T follicular helper cell (primary cell): ENCODE results near the gene POLR2J.
"Not testable (repeated sequence)": the region's sequence is repeated elsewhere in the genome, so short reads cannot be mapped to it uniquely, and the experiment has no call there.

Experiments
- DNase-seq: peaks from one replicate; pipeline ENCODE4 v3.0.0-alpha.2; 2020; ENCODE audit warnings: low read depth

The POLR2J gene

GRCh38 chr7:102466097-102466496, 12.6 kb downstream of the POLR2J start:
- no peak for DNase-seq

GRCh38 chr7:102464577-102465280, 14.0 kb downstream of the POLR2J start, which contains the start of the genes ALKBH4 and LRWD1:
ALKBH4 (minus strand) TSS chr7:102464863; CDS start chr7:102464836, 27 bp downstream.
LRWD1 (plus strand) TSS chr7:102464984; CDS start chr7:102465081, 97 bp downstream.
- peak; percentile 85 for DNase-seq

- no peak for DNase-seq
Measured at GRCh38 chr7:102463841-102464576, 14.7 kb downstream of the POLR2J start.

- no peak for DNase-seq
Measured at GRCh38 chr7:102460467-102460866, 18.3 kb downstream of the POLR2J start.

- no peak for DNase-seq
Measured at GRCh38 chr7:102459221-102459844, 19.4 kb downstream of the POLR2J start.

- DNase-seq, result no peak
Measured at GRCh38 chr7:102457352-102457924, 21.3 kb downstream of the POLR2J start.

GRCh38 chr7:102456327-102456726, 22.4 kb downstream of the POLR2J start:
- no peak for DNase-seq

- no peak for DNase-seq
Measured at GRCh38 chr7:102455596-102455995, 23.1 kb downstream of the POLR2J start.

GRCh38 chr7:102454932-102455331, 23.8 kb downstream of the POLR2J start:
- not testable (repeated sequence) for DNase-seq

GRCh38 chr7:102454468-102454867, 24.3 kb downstream of the POLR2J start:
- no peak for DNase-seq

GRCh38 chr7:102453319-102453718, 25.4 kb downstream of the POLR2J start:
- DNase-seq, result no peak

- no peak for DNase-seq
Measured at GRCh38 chr7:102452451-102452850, 26.3 kb downstream of the POLR2J start.

- no peak for DNase-seq
Measured at GRCh38 chr7:102451371-102452054, 27.2 kb downstream of the POLR2J start.

GRCh38 chr7:102450242-102450641, 28.5 kb downstream of the POLR2J start:
- peak; percentile 39 for DNase-seq

GRCh38 chr7:102449136-102449535, 29.6 kb downstream of the POLR2J start:
- DNase-seq, result no peak

GRCh38 chr7:102447311-102447710, 31.4 kb downstream of the POLR2J start:
- no peak for DNase-seq

- DNase-seq, result no peak
Measured at GRCh38 chr7:102446387-102447156, 32.1 kb downstream of the POLR2J start.

- DNase-seq, result no peak
Measured at GRCh38 chr7:102445674-102446071, 33.0 kb downstream of the POLR2J start.

GRCh38 chr7:102444961-102445673, 33.6 kb downstream of the POLR2J start:
- DNase-seq, result no peak
